ENCODE measurements around the gene SNRPA1.

- TF ChIP-seq POLR2AphosphoS5 (IDR thresholded peaks at IDR 0.05; ENCODE audit: low read depth, low read length) (no peak), POLR2A (IDR thresholded peaks at IDR 0.05; ENCODE audit: low read depth, low read length) (peak; percentile 53; the same call in 1 of the 2 replicates)
These were observed 17.8 kb downstream of the SNRPA1 start, which contains the start of gene SELENOS for GRCh38 chr15:101277038-101277822.
